Esophagus muscularis mucosa (tissue), 4 donors: Measurements from ENCODE around the gene MTA2. TPM values are rescaled to one million over a fixed set of nuclear protein-coding genes. Genes with fewer than 3 reads are reported as not detected.

ENCODE experiments used
- DNase-seq: peaks from one replicate; pipeline ENCODE4 v3.0.0-alpha.2; 2017; ENCODE audit errors: extremely low spot score
- H3K27ac ChIP-seq, 4 donors: fragments of 200-600 bp; sonication (generic); replicated peaks in 1 of 4; 1 replicate in 3 of 4; 2 replicates in 1 of 4; pipeline ENCODE4 v1.5.1; 2016 to 2019; ENCODE audit warnings: mild to moderate bottlenecking in 1 of 4
- H3K27me3 ChIP-seq, 4 donors: fragments of 200-600 bp; sonication (generic); one replicate each; pipeline versions ENCODE4 v1.5.1 to v1.6.0; 2016 to 2019
- H3K36me3 ChIP-seq, 4 donors: fragments of 200-600 bp; sonication (generic); one replicate each; pipeline ENCODE4 v1.5.1; 2016 to 2019
- H3K4me1 ChIP-seq, 4 donors: fragments of 200-600 bp; sonication (generic); one replicate each; pipeline ENCODE4 v1.5.1; 2016 to 2019
- H3K4me3 ChIP-seq, 4 donors: fragments of 200-600 bp; sonication (generic); 1 replicate in 2 of 4; 2 replicates in 2 of 4; pipeline ENCODE4 v1.5.1; 2016 to 2019; ENCODE audit warnings: mild to moderate bottlenecking in 4 of 4, moderate library complexity in 1 of 4
- H3K9me3 ChIP-seq, 4 donors: fragments of 200-600 bp; sonication (generic); 1 replicate in 3 of 4; 2 replicates in 1 of 4; pipeline ENCODE4 v1.5.1; 2016 to 2019
- CTCF ChIP-seq, 3 experiments: fragments of 200-600 bp in 2 of 3; fragments of 450-650 bp in 1 of 3; sonication (generic) in 2 of 3; IDR thresholded peaks; one replicate each; pipeline ENCODE4 v1.5.1; 2017 to 2019; ENCODE audit warnings: antibody characterized with exemption in 3 of 3, mild to moderate bottlenecking in 2 of 3, moderate library complexity in 1 of 3
- EP300 ChIP-seq: sonication (generic); formaldehyde crosslinking; IDR thresholded peaks from one replicate; pipeline ENCODE4 v1.6.1; 2017; ENCODE audit warnings: antibody characterized with exemption
- POLR2A ChIP-seq: fragments of 450-650 bp; IDR thresholded peaks from one replicate; pipeline ENCODE4 v1.6.1; 2017; ENCODE audit warnings: antibody characterized with exemption, moderate library complexity, mild to moderate bottlenecking, low read depth
- POLR2AphosphoS5 ChIP-seq, 2 donors: sonication (generic); formaldehyde crosslinking; IDR thresholded peaks; one replicate each; pipeline ENCODE4 v1.6.1; 2017; ENCODE audit warnings: antibody characterized with exemption in 2 of 2
- WGBS: methylation state at CpG from one replicate; pipeline ENCODE4 v1.1.5; 2018; 5-methylcytosine and 5-hydroxymethylcytosine counted together
- intact Hi-C: fragments of 100-400 bp; cut with DNase I; formaldehyde crosslinking; loops from one replicate; pipeline ENCODE4 v1.15.1; 2023
- total RNA-seq, 4 donors: library from RNA; depleted of rRNA; stranded (reverse); fragments of >200 nt; gene quantifications; one replicate each; pipeline versions ENCODE4 v1.1.0 to v1.2.1, GENCODE V29; 2016

Gene MTA2
- total RNA-seq, 4 donors from 2014 or later, result 60.2 to 91.4 (median 88.3) TPM

GRCh38 chr11:62580959-62581715, 20.5 kb downstream of the MTA2 start:
- no peak for DNase-seq
- WGBS, result 86% methylated on average over 9 of the region's 18 CpGs

GRCh38 chr11:62579252-62579651, 22.4 kb downstream of the MTA2 start:
- intact Hi-C loops, result no loop called here
- DNase-seq, result no peak
- no peak for TF ChIP-seq EP300
- TF ChIP-seq POLR2A, result no peak
- no peak for TF ChIP-seq POLR2AphosphoS5 (IDR thresholded peaks at IDR 0.05)
- TF ChIP-seq CTCF (IDR thresholded peaks at IDR 0.05), result no peak
- Histone ChIP-seq H3K36me3 (peaks cover 20 to 79% (median 59%) of the 10 kb centered on the region in 4 donors), H3K27ac (no peak overlapping the region), H3K9me3 (no peaks in the 10 kb centered on the region), H3K4me3 (no peak overlapping the region), H3K4me1 (peaks cover 23 to 28% (median 26%) of the 10 kb centered on the region in 4 donors), H3K27me3 (no peaks in the 10 kb centered on the region)
- 88% methylated on average over 2 of the region's 2 CpGs for WGBS

More at GRCh38 chr11:62580959-62581715, 20.5 kb downstream of the MTA2 start:
- Histone ChIP-seq H3K4me1 (peaks cover 4 to 9% (median 7%) of the 10 kb centered on the region in 4 donors), H3K36me3 (peaks cover 27 to 91% (median 64%) of the 10 kb centered on the region in 4 donors), H3K27me3 (no peaks in the 10 kb centered on the region), H3K9me3 (no peaks in the 10 kb centered on the region), H3K27ac (no peak overlapping the region), H3K4me3 (no peak overlapping the region)
- intact Hi-C loops, result no loop called here
- TF ChIP-seq CTCF (IDR thresholded peaks at IDR 0.05) (no peak), POLR2AphosphoS5 (IDR thresholded peaks at IDR 0.05) (no peak), POLR2A (no peak), EP300 (no peak)

- Histone ChIP-seq H3K36me3 (peaks cover 20 to 77% (median 59%) of the 10 kb centered on the region in 4 donors), H3K9me3 (no peaks in the 10 kb centered on the region), H3K27ac (peak overlapping the region in 2 of 4 donors; percentile 14 to 44), H3K4me3 (no peak overlapping the region), H3K4me1 (peaks cover 23 to 29% (median 26%) of the 10 kb centered on the region in 4 donors), H3K27me3 (no peaks in the 10 kb centered on the region)
- WGBS, result 96% methylated on average over 8 of the region's 11 CpGs
- intact Hi-C loops, result no loop called here
- TF ChIP-seq POLR2A, result no peak
- DNase-seq, result no peak
Observed at GRCh38 chr11:62578541-62578940, 23.1 kb downstream of the MTA2 start.

GRCh38 chr11:62577046-62577714, 24.5 kb downstream of the MTA2 start:
- 79% methylated on average over 12 of the region's 12 CpGs for WGBS
- DNase-seq, result no peak
- intact Hi-C loops, result no loop called here
- Histone ChIP-seq H3K27ac (peak overlapping the region; percentile 51 to 96 (median 94)), H3K4me1 (peaks cover 31 to 42% (median 35%) of the 10 kb centered on the region in 4 donors), H3K9me3 (no peaks in the 10 kb centered on the region), H3K36me3 (peaks cover 20 to 69% (median 60%) of the 10 kb centered on the region in 4 donors), H3K27me3 (no peaks in the 10 kb centered on the region), H3K4me3 (peak overlapping the region in 1 of 4 donors; percentile 7)
- TF ChIP-seq POLR2AphosphoS5 (IDR thresholded peaks at IDR 0.05), result peak; percentile 62 to 66
- no peak for TF ChIP-seq POLR2A

GRCh38 chr11:62575837-62576236, 25.8 kb downstream of the MTA2 start:
- Histone ChIP-seq H3K36me3 (peaks cover 25 to 69% (median 58%) of the 10 kb centered on the region in 4 donors), H3K27ac (peak overlapping the region; percentile 93 to 96 (median 94)), H3K27me3 (no peaks in the 10 kb centered on the region), H3K9me3 (no peaks in the 10 kb centered on the region), H3K4me1 (peaks cover 42 to 55% (median 48%) of the 10 kb centered on the region in 4 donors), H3K4me3 (peak overlapping the region in 3 of 4 donors; percentile 74 to 84 (median 81))
- TF ChIP-seq POLR2AphosphoS5 (IDR thresholded peaks at IDR 0.05) (no peak), CTCF (IDR thresholded peaks at IDR 0.05) (no peak), POLR2A (no peak), EP300 (no peak)
- no peak for DNase-seq
- 88% methylated on average over 5 of the region's 14 CpGs for WGBS
- intact Hi-C loops, result no loop called here
